Stimulated activated CD8-positive, alpha-beta memory T cell treated with anti-CD3 and anti-CD28 coated beads, Interleukin-12 subunit alpha, Interleukin-12 subunit beta, amount 100 ng/mL, for 24 hours (primary cell): Measurements from ENCODE around the gene SEMA5A.

Experiments used
- DNase-seq: peaks from one replicate; pipeline ENCODE4 v3.0.0-alpha.2; 2020; ENCODE audit errors: extremely low read depth

Gene SEMA5A

GRCh38 chr5:9222054-9222976, 323.6 kb downstream of the SEMA5A start:
- no peak for DNase-seq

- DNase-seq: no peak
Observed at GRCh38 chr5:9218358-9218757, 327.5 kb downstream of the SEMA5A start.

- DNase-seq: no peak
Observed at GRCh38 chr5:9212605-9213004, 333.3 kb downstream of the SEMA5A start.

GRCh38 chr5:9209846-9210492, 335.9 kb downstream of the SEMA5A start:
- DNase-seq: no peak

- DNase-seq: no peak
Observed at GRCh38 chr5:9207817-9208418, 338.0 kb downstream of the SEMA5A start.

- DNase-seq: no peak
Observed at GRCh38 chr5:9202636-9203035, 343.2 kb downstream of the SEMA5A start.

GRCh38 chr5:9201761-9202160, 344.1 kb downstream of the SEMA5A start:
- DNase-seq: no peak

GRCh38 chr5:9201011-9201410, 344.9 kb downstream of the SEMA5A start:
- DNase-seq: no peak

GRCh38 chr5:9198394-9198793, 347.5 kb downstream of the SEMA5A start:
- DNase-seq: no peak

- no peak for DNase-seq
Observed at GRCh38 chr5:9197881-9198260, 348.0 kb downstream of the SEMA5A start.

GRCh38 chr5:9196403-9197227, 349.3 kb downstream of the SEMA5A start:
- DNase-seq: no peak

GRCh38 chr5:9194509-9194908, 351.4 kb downstream of the SEMA5A start:
- DNase-seq: no peak

GRCh38 chr5:9192266-9192665, 353.6 kb downstream of the SEMA5A start:
- no peak for DNase-seq

GRCh38 chr5:9189681-9190080, 356.2 kb downstream of the SEMA5A start:
- no peak for DNase-seq

- no peak for DNase-seq
Observed at GRCh38 chr5:9188956-9189355, 356.9 kb downstream of the SEMA5A start.

- DNase-seq: no peak
Observed at GRCh38 chr5:9188131-9188530, 357.7 kb downstream of the SEMA5A start.

GRCh38 chr5:9187614-9188013, 358.3 kb downstream of the SEMA5A start:
- DNase-seq: no peak

- no peak for DNase-seq
Observed at GRCh38 chr5:9186069-9186468, 359.8 kb downstream of the SEMA5A start.

GRCh38 chr5:9183992-9184391, 361.9 kb downstream of the SEMA5A start:
- no peak for DNase-seq

- DNase-seq: no peak
Observed at GRCh38 chr5:9182899-9183695, 362.8 kb downstream of the SEMA5A start.

GRCh38 chr5:9176641-9177040, 369.2 kb downstream of the SEMA5A start:
- DNase-seq: no peak
